MM.1S (cell line): ENCODE data around the gene THRB.

Experiments used
- CTCF ChIP-seq: fragments of 300-600 bp; sonication (generic); IDR thresholded peaks from 2 replicates; pipeline ENCODE4 v1.5.1; 2016; ENCODE audit warnings: antibody characterized with exemption, low read length, mixed read lengths
- EZH2 ChIP-seq: fragments of 300-600 bp; sonication (generic); optimal IDR thresholded peaks from 2 replicates; pipeline ENCODE3; 2017; ENCODE audit warnings: low read depth, mild to moderate bottlenecking, antibody characterized with exemption, low read length, mixed read lengths

GRCh38 chr3:24142127-24142526, 352.5 kb downstream of the THRB start:
- no peak for TF ChIP-seq CTCF
- TF ChIP-seq EZH2 = no peak
